Measurements from ENCODE around the gene MYOF.

- TF ChIP-seq POLR2AphosphoS5 (IDR thresholded peaks at IDR 0.05; ENCODE audit: low read depth, low read length) (peak; percentile 79; the same call in 1 of the 2 replicates), CTCF (IDR thresholded peaks at IDR 0.05) (no peak), REST (IDR thresholded peaks at IDR 0.05; ENCODE audit: insufficient read depth in 1 of 2, low read depth in 2 of 2, low read length in 1 of 2) (no peak), SIN3A (IDR thresholded peaks at IDR 0.05; ENCODE audit: borderline replicate concordance, insufficient read depth, low read depth, low read length) (no peak), TCF7L2 (IDR thresholded peaks at IDR 0.05; ENCODE audit: low read depth, low read length) (no peak)
Observed at GRCh38 chr10:93458821-93459257, 23.3 kb downstream of the MYOF start.
